HEK293 (cell line): ENCODE data around the gene OSBPL10.
A peak's percentile ranks its signal among the peaks of the same experiment; 100 is the strongest.

ENCODE experiments used
- CTCF ChIA-PET: fragments of 350-600 bp; formaldehyde crosslinking; extraction: SDS; loops from one replicate; lab custom pipeline; 2021; ENCODE audit warnings: antibody characterized with exemption; lab: Yijun Ruan, JAX
- POLR2A ChIA-PET: fragments of 300-600 bp; formaldehyde crosslinking; extraction: SDS; loops from one replicate; lab custom pipeline; 2020; ENCODE audit warnings: antibody characterized with exemption, inconsistent platforms; lab: Yijun Ruan, JAX
- H3K27ac ChIP-seq: fragments of 200-500 bp; sonication (Bioruptor generic); 2 replicates; pipeline ENCODE4 v1.5.1; 2014; ENCODE audit warnings: low read depth, low read length, control low read depth, inconsistent platforms; ENCODE audit errors: extremely low read depth
- H3K36me3 ChIP-seq, 2 experiments: fragments of 200-500 bp in 1 of 2; sonication (Bioruptor generic) in 1 of 2; 1 replicate in 1 of 2; 2 replicates in 1 of 2; pipeline ENCODE4 v1.5.1; 2014 to 2017; ENCODE audit warnings: inconsistent platforms in 2 of 2, low read length in 2 of 2; ENCODE audit not compliant: control insufficient read depth in 2 of 2, insufficient read depth in 1 of 2
- H3K4me1 ChIP-seq: fragments of 200-500 bp; sonication (Bioruptor generic); 2 replicates; pipeline ENCODE4 v1.5.1; 2014; ENCODE audit warnings: mild to moderate bottlenecking, low read length, inconsistent platforms; ENCODE audit not compliant: control insufficient read depth, insufficient read depth
- H3K4me3 ChIP-seq: 2 replicates; pipeline ENCODE4 v1.5.1; 2011; ENCODE audit warnings: low read depth, mild to moderate bottlenecking, control low read depth, low read length, moderate library complexity
- H3K9me3 ChIP-seq: fragments of 200-500 bp; sonication (Bioruptor generic); 2 replicates; pipeline ENCODE4 v1.5.1; 2014; ENCODE audit warnings: low read depth, low read length, inconsistent platforms; ENCODE audit not compliant: control insufficient read depth, insufficient read depth
- HOXC10 ChIP-seq: sonication (generic); formaldehyde crosslinking; IDR thresholded peaks from 2 replicates; pipeline ENCODE4 v1.8.1; 2023; ENCODE audit warnings: mild to moderate bottlenecking, missing genetic modification reagents
- KLF10 ChIP-seq: fragments of 450-650 bp; IDR thresholded peaks from 2 replicates; pipeline ENCODE4 v1.5.1; 2018; ENCODE audit warnings: missing biosample characterization, mild to moderate bottlenecking, missing genetic modification characterization
- KLF7 ChIP-seq: fragments of 450-650 bp; formaldehyde crosslinking; IDR thresholded peaks from 2 replicates; pipeline ENCODE4 v1.5.1; 2016; ENCODE audit warnings: missing biosample characterization, missing genetic modification characterization, borderline replicate concordance
- MEIS1 ChIP-seq: sonication (generic); formaldehyde crosslinking; IDR thresholded peaks from 2 replicates; pipeline ENCODE4 v1.8.1; 2022; ENCODE audit warnings: missing genetic modification reagents, mild to moderate bottlenecking, borderline replicate concordance
- PRDM1 ChIP-seq: fragments of 450-650 bp; formaldehyde crosslinking; IDR thresholded peaks from 2 replicates; pipeline ENCODE4; 2016; ENCODE audit warnings: missing biosample characterization, missing genetic modification characterization
- PRDM4 ChIP-seq: fragments of 450-650 bp; formaldehyde crosslinking; IDR thresholded peaks from 2 replicates; pipeline ENCODE4 v1.5.1; 2017; ENCODE audit warnings: missing biosample characterization, missing genetic modification characterization
- ZBTB11 ChIP-seq: fragments of 450-650 bp; formaldehyde crosslinking; conservative IDR thresholded peaks from 2 replicates; pipeline ENCODE4 v1.5.1; 2016; ENCODE audit warnings: low read depth, missing biosample characterization, missing genetic modification characterization
- ZBTB6 ChIP-seq: fragments of 450-650 bp; formaldehyde crosslinking; IDR thresholded peaks from 2 replicates; pipeline ENCODE4 v1.5.1; 2017; ENCODE audit warnings: missing biosample characterization, missing genetic modification characterization
- ZNF324 ChIP-seq: fragments of 450-650 bp; formaldehyde crosslinking; IDR thresholded peaks from 2 replicates; pipeline ENCODE4 v1.5.1; 2016; ENCODE audit warnings: missing biosample characterization, missing genetic modification characterization
- ZNF362 ChIP-seq: fragments of 450-650 bp; formaldehyde crosslinking; IDR thresholded peaks from 2 replicates; pipeline ENCODE4 v1.5.1; 2016; ENCODE audit warnings: missing biosample characterization, missing genetic modification characterization
- ZNF501 ChIP-seq: fragments of 450-650 bp; formaldehyde crosslinking; IDR thresholded peaks from 2 replicates; pipeline ENCODE4 v1.5.1; 2016; ENCODE audit warnings: missing biosample characterization, missing genetic modification characterization
- ZNF514 ChIP-seq: fragments of 450-650 bp; formaldehyde crosslinking; IDR thresholded peaks from 2 replicates; pipeline ENCODE4 v1.5.1; 2016; ENCODE audit warnings: missing biosample characterization, missing genetic modification characterization
- ZNF776 ChIP-seq: fragments of 450-650 bp; formaldehyde crosslinking; IDR thresholded peaks from 2 replicates; pipeline ENCODE4 v1.5.0; 2017; ENCODE audit warnings: missing biosample characterization, missing genetic modification characterization, borderline replicate concordance

Gene OSBPL10

GRCh38 chr3:31962801-31963205 lies 18.3 kb downstream of the OSBPL10 start (continued):
- TF ChIP-seq PRDM4 (tag by site-specific recombination): no peak
- no peak for TF ChIP-seq ZNF514 (tag by site-specific recombination)
- TF ChIP-seq ZNF501: no peak
- TF ChIP-seq ZNF776 (tag by site-specific recombination): no peak
- TF ChIP-seq KLF7: no peak
- no peak for TF ChIP-seq ZBTB6 (tag by site-specific recombination)
- no peak for TF ChIP-seq HOXC10 (CRISPR knock-in tag)

GRCh38 chr3:31960793-31961431 lies 20.1 kb downstream of the OSBPL10 start:
- Histone ChIP-seq H3K4me3 (no peak overlapping the region), H3K27ac (no peak overlapping the region), H3K36me3 (no peaks in the 10 kb centered on the region), H3K9me3 (no peaks in the 10 kb centered on the region), H3K4me1 (peaks cover 14% of the 10 kb centered on the region)
- POLR2A ChIA-PET: no interaction called here
- CTCF ChIA-PET: interaction anchor here (0.6 to 1.2 kb wide), 3 partner anchors 58 to 603 kb away, joined by 3 to 4 read pairs (median 4); no protein-coding TSS in a partner anchor
- no peak for TF ChIP-seq MEIS1 (CRISPR knock-in tag)
- 0 out of 2 replicates have a peak, but pooled peaks have one; percentile 32 for TF ChIP-seq ZNF362 (tag by site-specific recombination)

- no peaks in the 10 kb centered on the region for H3K36me3 ChIP-seq
- H3K27ac ChIP-seq: no peak overlapping the region
- POLR2A ChIA-PET: no interaction called here
- H3K4me1 ChIP-seq: peaks cover 14% of the 10 kb centered on the region
- no peak overlapping the region for H3K4me3 ChIP-seq
- no peaks in the 10 kb centered on the region for H3K9me3 ChIP-seq
- TF ChIP-seq KLF10 (tag by site-specific recombination) (no peak), PRDM1 (0 out of 2 replicates have a peak, but pooled peaks have one; percentile 40), ZBTB11 (tag by site-specific recombination) (no peak), ZNF324 (no peak)
- TF ChIP-seq, all 188 proteins: peak for 1
- CTCF ChIA-PET: interaction anchor here (0.6 to 1.2 kb wide), 3 partner anchors 59 to 604 kb away, joined by 3 to 4 read pairs (median 4); no protein-coding TSS in a partner anchor
Observed at GRCh38 chr3:31959951-31960792, 20.9 kb downstream of the OSBPL10 start.
